HCT116 (cell line): ENCODE results near the gene TMEM186. TPM values are rescaled to one million over a fixed set of nuclear protein-coding genes. Genes with fewer than 3 reads are reported as not detected.

Experiments
- ATAC-seq: fragments of 200-7000 bp; cut with Tn5 transposase; 2 replicates; pipeline ENCODE4 v1.9.1; 2020; ENCODE audit warnings: mild to moderate bottlenecking, moderate library complexity
- BruUV-seq: library from RNA; stranded (reverse); fragments of 400-500 nt; replicated peaks from 2 replicates; lab custom pipeline; 2021; lab: Mats Ljungman, UMichigan
- CTCF ChIA-PET: fragments of 300-600 bp; sonication (Branson Sonifier 250); formaldehyde crosslinking; loops from one replicate; lab custom pipeline; 2021; ENCODE audit warnings: antibody characterized with exemption; lab: Charles Lee
- POLR2A ChIA-PET: fragments of 300-600, 350-600 bp; sonication (Branson Sonifier 250); formaldehyde crosslinking; loops from one replicate; lab custom pipeline; 2021; ENCODE audit warnings: antibody characterized with exemption; lab: Charles Lee
- RAD21 ChIA-PET, 2 experiments: fragments of 300-600 bp; sonication (Branson Sonifier 250); formaldehyde crosslinking; loops; one replicate each; lab custom pipeline; 2023; ENCODE audit warnings: low total read pairs in 2 of 2; ENCODE audit not compliant: uncharacterized antibody in 2 of 2, unreplicated experiment in 2 of 2, low non-redundant PET in 1 of 2; lab: Charles Lee
- DNase-seq: peaks from one replicate; pipeline ENCODE4 v3.0.0-alpha.2; 2010; ENCODE audit warnings: low read depth, low spot score
- H2AFZ ChIP-seq: fragments of 200-600 bp; shearing (Covaris generic), sonication (generic); 2 replicates; pipeline ENCODE4 v1.6.1; 2017; ENCODE audit warnings: low read depth, mixed run types, mixed read lengths, antibody characterized with exemption, low read length; ENCODE audit not compliant: poor library complexity, severe bottlenecking
- H3K27ac ChIP-seq: 2 replicates; pipeline ENCODE4 v1.5.1; 2012; ENCODE audit warnings: low read depth, low read length
- H3K27me3 ChIP-seq: fragments of 200-600 bp; sonication (generic); 2 replicates; pipeline ENCODE4 v1.6.1; 2016; ENCODE audit warnings: mixed run types, low read length, mixed read lengths; ENCODE audit not compliant: insufficient read depth
- H3K36me3 ChIP-seq, 2 experiments: fragments of 200-500 bp in 1 of 2; fragments of 200-600 bp in 1 of 2; sonication (Bioruptor generic) in 1 of 2; sonication (generic) in 1 of 2; 2 replicates each; pipeline versions ENCODE4 v1.5.1 to v1.6.1; 2014 to 2016; ENCODE audit warnings: low read length in 2 of 2, inconsistent platforms in 1 of 2, mixed read lengths in 1 of 2, mixed run types in 1 of 2; ENCODE audit not compliant: insufficient read depth in 2 of 2, control insufficient read depth in 1 of 2
- H3K4me1 ChIP-seq, 2 experiments: fragments of 200-600 bp in 1 of 2; sonication (generic) in 1 of 2; 2 replicates each; pipeline versions ENCODE4 v1.5.1 to v1.6.1; 2012 to 2017; ENCODE audit warnings: low read length in 2 of 2, inconsistent platforms in 1 of 2, mild to moderate bottlenecking in 1 of 2, mixed read lengths in 1 of 2, mixed run types in 1 of 2, moderate library complexity in 1 of 2; ENCODE audit not compliant: insufficient read depth in 2 of 2, control insufficient read depth in 1 of 2
- H3K4me2 ChIP-seq: fragments of 200-600 bp; sonication (generic); 2 replicates; pipeline ENCODE4 v1.6.1; 2017; ENCODE audit warnings: mixed run types, low read length, mixed read lengths
- H3K4me3 ChIP-seq, 2 experiments: fragments of 200-600 bp in 1 of 2; sonication (generic) in 1 of 2; replicated peaks in 1 of 2; 2 replicates each; pipeline ENCODE4 v1.5.1; 2011 to 2016; ENCODE audit warnings: low read length in 2 of 2, control low read depth in 1 of 2, low read depth in 1 of 2, mild to moderate bottlenecking in 1 of 2, mixed read lengths in 1 of 2, mixed run types in 1 of 2
- H3K79me2 ChIP-seq: fragments of 200-600 bp; sonication (generic); 2 replicates; pipeline ENCODE4 v1.6.1; 2017; ENCODE audit warnings: mild to moderate bottlenecking, mixed run types, low read length, moderate library complexity, mixed read lengths; ENCODE audit not compliant: insufficient read depth
- H3K9ac ChIP-seq: fragments of 200-600 bp; sonication (generic); 2 replicates; pipeline ENCODE4 v1.6.1; 2016; ENCODE audit warnings: low read length, mixed read lengths
- H3K9me2 ChIP-seq: fragments of 200-600 bp; sonication (generic), shearing (Covaris generic); 2 replicates; pipeline ENCODE4 v1.6.1; 2017; ENCODE audit warnings: mixed run types, mild to moderate bottlenecking, moderate library complexity; ENCODE audit not compliant: insufficient read depth
- H3K9me3 ChIP-seq, 2 experiments: fragments of 200-500 bp in 1 of 2; fragments of 200-600 bp in 1 of 2; sonication (Bioruptor generic) in 1 of 2; sonication (generic) in 1 of 2; 2 replicates each; pipeline ENCODE4 v1.6.1; 2014 to 2017; ENCODE audit warnings: low read length in 2 of 2, mixed read lengths in 2 of 2, inconsistent platforms in 1 of 2, low read depth in 1 of 2, mild to moderate bottlenecking in 1 of 2, mixed run types in 1 of 2, moderate library complexity in 1 of 2; ENCODE audit not compliant: control insufficient read depth in 1 of 2, insufficient read depth in 1 of 2
- H4K20me1 ChIP-seq: fragments of 200-600 bp; sonication (generic), shearing (Covaris generic); 2 replicates; pipeline ENCODE4 v1.6.1; 2017; ENCODE audit warnings: mixed run types, mild to moderate bottlenecking, moderate library complexity; ENCODE audit not compliant: insufficient read depth
- ELF1 ChIP-seq: IDR thresholded peaks from 2 replicates; pipeline ENCODE4 v1.6.1; 2012; ENCODE audit warnings: low read depth, borderline replicate concordance
- FOSL1 ChIP-seq: IDR thresholded peaks from 2 replicates; pipeline ENCODE4 v1.6.1; 2012; ENCODE audit warnings: low read depth
- JUND ChIP-seq: IDR thresholded peaks from 2 replicates; pipeline ENCODE4 v1.6.1; 2012
- POLR2AphosphoS5 ChIP-seq: IDR thresholded peaks from 2 replicates; pipeline ENCODE4 v1.6.1; 2011; ENCODE audit warnings: mild to moderate bottlenecking, low read depth, low read length, moderate library complexity
- SP1 ChIP-seq: IDR thresholded peaks from 2 replicates; pipeline ENCODE4 v1.6.1; 2012; ENCODE audit warnings: low read depth
- SRF ChIP-seq: IDR thresholded peaks from 2 replicates; pipeline ENCODE4 v1.6.1; 2012; ENCODE audit warnings: low read depth
- TCF7L2 ChIP-seq: IDR thresholded peaks from 2 replicates; pipeline ENCODE4 v1.7.0; 2011; ENCODE audit warnings: borderline replicate concordance, inconsistent platforms; ENCODE audit not compliant: insufficient read depth, insufficient read length; ENCODE audit errors: extremely low read depth
- YY1 ChIP-seq: IDR thresholded peaks from 2 replicates; pipeline ENCODE4 v1.6.1; 2011; ENCODE audit warnings: low read length, low read depth, moderate library complexity, mild to moderate bottlenecking; ENCODE audit not compliant: insufficient replicate concordance; ENCODE audit errors: extremely low read depth
- ZFX ChIP-seq: fragments of 450-650 bp; IDR thresholded peaks from 2 replicates; pipeline ENCODE4 v1.6.1; 2017
- intact Hi-C: fragments of 100-400 bp; cut with micrococcal nuclease; formaldehyde crosslinking; loops from 2 replicates; pipeline ENCODE4 v1.10.0; 2022
- total RNA-seq: library from RNA; stranded (reverse); gene quantifications from one replicate; pipeline ENCODE4 v1.2.1, GENCODE V29; 2021; ENCODE audit not compliant: unreplicated experiment
- TF ChIP-seq, protein P1 (sequence below), 3 experiments: fragments of 200-600 bp in 1 of 3; sonication (generic) in 1 of 3; IDR thresholded peaks in 2 of 3; conservative IDR thresholded peaks in 1 of 3; 2 replicates each; pipeline ENCODE4 v1.5.1; 2012 to 2017; ENCODE audit warnings: low read depth in 2 of 3, low read length in 2 of 3, antibody characterized with exemption in 1 of 3, borderline replicate concordance in 1 of 3, control low read depth in 1 of 3, mild to moderate bottlenecking in 1 of 3, mixed read lengths in 1 of 3, mixed run types in 1 of 3, moderate library complexity in 1 of 3; ENCODE audit not compliant: insufficient read depth in 1 of 3
- TF ChIP-seq, protein P2 (sequence below): IDR thresholded peaks from 2 replicates; pipeline ENCODE4 v1.6.1; 2012
- TF ChIP-seq, protein P3 (sequence below): IDR thresholded peaks from 2 replicates; pipeline ENCODE4 v1.6.1; 2012; ENCODE audit warnings: low read depth
- TF ChIP-seq, protein P4 (sequence below): IDR thresholded peaks from 2 replicates; pipeline ENCODE4 v1.6.1; 2012
- TF ChIP-seq, protein P5 (sequence below): IDR thresholded peaks from 2 replicates; pipeline ENCODE4 v1.6.1; 2011; ENCODE audit warnings: mild to moderate bottlenecking, low read length, moderate library complexity; ENCODE audit not compliant: insufficient replicate concordance; ENCODE audit errors: extremely low read depth

Gene TMEM186
- total RNA-seq, 1 experiment from 2014 or later = 14.0 TPM

DNA sequence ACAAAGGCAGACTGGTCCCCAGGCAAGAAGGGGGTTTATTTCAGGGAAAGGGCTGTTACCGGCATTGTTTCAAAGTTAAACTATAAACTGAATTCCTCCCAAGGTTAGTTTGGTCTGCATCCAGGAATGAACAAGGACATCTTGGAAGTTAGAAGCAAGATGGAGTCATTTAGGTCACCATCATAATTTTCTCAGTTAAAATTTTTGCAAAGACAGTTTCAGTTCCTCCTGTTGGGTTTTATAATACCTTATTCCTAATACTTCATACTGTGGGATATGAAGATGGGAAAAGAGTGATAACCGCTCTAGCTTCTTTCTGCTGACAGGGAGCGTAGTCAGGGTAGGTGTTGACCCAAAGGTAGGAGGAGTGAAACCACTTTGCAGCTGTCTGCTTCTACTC lies 25.0 kb upstream of the TMEM186 start (continued):
- no peak for TF ChIP-seq POLR2AphosphoS5

DNA sequence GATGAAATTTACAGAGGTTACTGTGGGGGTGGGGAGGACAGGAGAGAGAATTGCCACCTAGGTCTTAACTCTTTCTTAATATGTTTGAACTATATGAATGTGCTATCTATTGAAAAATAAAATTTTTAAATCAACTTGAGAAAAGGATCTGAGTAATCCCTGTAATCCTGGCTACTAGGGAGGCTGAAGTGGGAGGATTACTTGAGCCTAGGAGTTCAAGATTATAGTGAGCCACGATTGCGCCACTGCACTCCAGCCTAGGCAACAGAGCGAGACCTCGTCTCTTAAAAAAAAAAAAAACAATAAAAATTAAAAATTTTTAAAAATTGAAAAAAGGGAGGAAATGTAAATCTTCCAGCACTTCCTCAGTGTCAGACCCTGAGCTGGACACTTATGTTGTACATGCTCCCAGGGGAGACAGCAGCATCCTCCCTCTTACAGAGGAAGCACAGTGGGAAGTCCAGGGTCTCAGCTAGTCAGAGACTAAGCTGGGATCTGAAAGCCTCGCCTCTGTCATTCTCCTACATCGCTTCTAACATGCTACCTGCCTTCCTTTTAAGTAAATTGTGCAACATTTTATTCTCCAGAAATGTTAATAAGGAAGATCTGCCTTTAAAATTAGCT lies 22.1 kb upstream of the TMEM186 start:
- no peak for ATAC-seq
- CTCF ChIA-PET = no interaction called here

More for the DNA sequence above, 22.1 kb upstream of the TMEM186 start:
- no peak overlapping the region for H3K4me2 ChIP-seq
- no TSS peak for BruUV-seq
- no peak overlapping the region for H2AFZ ChIP-seq
- TF ChIP-seq ELF1 (no peak), FOSL1 (no peak), SP1 (no peak), ZFX (no peak), POLR2AphosphoS5 (no peak), JUND (no peak), YY1 (no peak), SRF (no peak), TCF7L2 (no peak)
- TF ChIP-seq, protein P1, sequence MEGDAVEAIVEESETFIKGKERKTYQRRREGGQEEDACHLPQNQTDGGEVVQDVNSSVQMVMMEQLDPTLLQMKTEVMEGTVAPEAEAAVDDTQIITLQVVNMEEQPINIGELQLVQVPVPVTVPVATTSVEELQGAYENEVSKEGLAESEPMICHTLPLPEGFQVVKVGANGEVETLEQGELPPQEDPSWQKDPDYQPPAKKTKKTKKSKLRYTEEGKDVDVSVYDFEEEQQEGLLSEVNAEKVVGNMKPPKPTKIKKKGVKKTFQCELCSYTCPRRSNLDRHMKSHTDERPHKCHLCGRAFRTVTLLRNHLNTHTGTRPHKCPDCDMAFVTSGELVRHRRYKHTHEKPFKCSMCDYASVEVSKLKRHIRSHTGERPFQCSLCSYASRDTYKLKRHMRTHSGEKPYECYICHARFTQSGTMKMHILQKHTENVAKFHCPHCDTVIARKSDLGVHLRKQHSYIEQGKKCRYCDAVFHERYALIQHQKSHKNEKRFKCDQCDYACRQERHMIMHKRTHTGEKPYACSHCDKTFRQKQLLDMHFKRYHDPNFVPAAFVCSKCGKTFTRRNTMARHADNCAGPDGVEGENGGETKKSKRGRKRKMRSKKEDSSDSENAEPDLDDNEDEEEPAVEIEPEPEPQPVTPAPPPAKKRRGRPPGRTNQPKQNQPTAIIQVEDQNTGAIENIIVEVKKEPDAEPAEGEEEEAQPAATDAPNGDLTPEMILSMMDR (IDR thresholded peaks at IDR 0.05 in 2 of 3, conservative IDR thresholded peaks at IDR 0.05 in 1 of 3; ENCODE audit: borderline replicate concordance in 1 of 3, insufficient read depth in 1 of 3, low read depth in 2 of 3, low read length in 2 of 3) = no peak
- TF ChIP-seq, protein P2, sequence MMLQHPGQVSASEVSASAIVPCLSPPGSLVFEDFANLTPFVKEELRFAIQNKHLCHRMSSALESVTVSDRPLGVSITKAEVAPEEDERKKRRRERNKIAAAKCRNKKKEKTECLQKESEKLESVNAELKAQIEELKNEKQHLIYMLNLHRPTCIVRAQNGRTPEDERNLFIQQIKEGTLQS = no peak
- TF ChIP-seq, protein P3, sequence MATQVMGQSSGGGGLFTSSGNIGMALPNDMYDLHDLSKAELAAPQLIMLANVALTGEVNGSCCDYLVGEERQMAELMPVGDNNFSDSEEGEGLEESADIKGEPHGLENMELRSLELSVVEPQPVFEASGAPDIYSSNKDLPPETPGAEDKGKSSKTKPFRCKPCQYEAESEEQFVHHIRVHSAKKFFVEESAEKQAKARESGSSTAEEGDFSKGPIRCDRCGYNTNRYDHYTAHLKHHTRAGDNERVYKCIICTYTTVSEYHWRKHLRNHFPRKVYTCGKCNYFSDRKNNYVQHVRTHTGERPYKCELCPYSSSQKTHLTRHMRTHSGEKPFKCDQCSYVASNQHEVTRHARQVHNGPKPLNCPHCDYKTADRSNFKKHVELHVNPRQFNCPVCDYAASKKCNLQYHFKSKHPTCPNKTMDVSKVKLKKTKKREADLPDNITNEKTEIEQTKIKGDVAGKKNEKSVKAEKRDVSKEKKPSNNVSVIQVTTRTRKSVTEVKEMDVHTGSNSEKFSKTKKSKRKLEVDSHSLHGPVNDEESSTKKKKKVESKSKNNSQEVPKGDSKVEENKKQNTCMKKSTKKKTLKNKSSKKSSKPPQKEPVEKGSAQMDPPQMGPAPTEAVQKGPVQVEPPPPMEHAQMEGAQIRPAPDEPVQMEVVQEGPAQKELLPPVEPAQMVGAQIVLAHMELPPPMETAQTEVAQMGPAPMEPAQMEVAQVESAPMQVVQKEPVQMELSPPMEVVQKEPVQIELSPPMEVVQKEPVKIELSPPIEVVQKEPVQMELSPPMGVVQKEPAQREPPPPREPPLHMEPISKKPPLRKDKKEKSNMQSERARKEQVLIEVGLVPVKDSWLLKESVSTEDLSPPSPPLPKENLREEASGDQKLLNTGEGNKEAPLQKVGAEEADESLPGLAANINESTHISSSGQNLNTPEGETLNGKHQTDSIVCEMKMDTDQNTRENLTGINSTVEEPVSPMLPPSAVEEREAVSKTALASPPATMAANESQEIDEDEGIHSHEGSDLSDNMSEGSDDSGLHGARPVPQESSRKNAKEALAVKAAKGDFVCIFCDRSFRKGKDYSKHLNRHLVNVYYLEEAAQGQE = no peak
- TF ChIP-seq, protein P4, sequence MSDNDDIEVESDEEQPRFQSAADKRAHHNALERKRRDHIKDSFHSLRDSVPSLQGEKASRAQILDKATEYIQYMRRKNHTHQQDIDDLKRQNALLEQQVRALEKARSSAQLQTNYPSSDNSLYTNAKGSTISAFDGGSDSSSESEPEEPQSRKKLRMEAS = no peak
- TF ChIP-seq, protein P5, sequence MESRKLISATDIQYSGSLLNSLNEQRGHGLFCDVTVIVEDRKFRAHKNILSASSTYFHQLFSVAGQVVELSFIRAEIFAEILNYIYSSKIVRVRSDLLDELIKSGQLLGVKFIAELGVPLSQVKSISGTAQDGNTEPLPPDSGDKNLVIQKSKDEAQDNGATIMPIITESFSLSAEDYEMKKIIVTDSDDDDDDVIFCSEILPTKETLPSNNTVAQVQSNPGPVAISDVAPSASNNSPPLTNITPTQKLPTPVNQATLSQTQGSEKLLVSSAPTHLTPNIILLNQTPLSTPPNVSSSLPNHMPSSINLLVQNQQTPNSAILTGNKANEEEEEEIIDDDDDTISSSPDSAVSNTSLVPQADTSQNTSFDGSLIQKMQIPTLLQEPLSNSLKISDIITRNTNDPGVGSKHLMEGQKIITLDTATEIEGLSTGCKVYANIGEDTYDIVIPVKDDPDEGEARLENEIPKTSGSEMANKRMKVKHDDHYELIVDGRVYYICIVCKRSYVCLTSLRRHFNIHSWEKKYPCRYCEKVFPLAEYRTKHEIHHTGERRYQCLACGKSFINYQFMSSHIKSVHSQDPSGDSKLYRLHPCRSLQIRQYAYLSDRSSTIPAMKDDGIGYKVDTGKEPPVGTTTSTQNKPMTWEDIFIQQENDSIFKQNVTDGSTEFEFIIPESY = no peak
- H3K36me3 ChIP-seq = peaks cover 36 to 74% of the 10 kb centered on the region in 2 experiments
- RAD21 ChIA-PET = no interaction called here
- H3K27ac ChIP-seq = no peak overlapping the region
- peaks cover 7% of the 10 kb centered on the region; the same call in 1 of the 2 replicates for H4K20me1 ChIP-seq
- H3K27me3 ChIP-seq = no peaks in the 10 kb centered on the region
- peaks cover 72% of the 10 kb centered on the region for H3K79me2 ChIP-seq
- H3K4me3 ChIP-seq = no peak overlapping the region
- H3K4me1 ChIP-seq = no peaks in the 10 kb centered on the region
- no peaks in the 10 kb centered on the region for H3K9me3 ChIP-seq
- intact Hi-C loops = no loop called here
- no peak overlapping the region for H3K9ac ChIP-seq
- POLR2A ChIA-PET = no interaction called here
- DNase-seq = no peak
- no peaks in the 10 kb centered on the region for H3K9me2 ChIP-seq
